HG03457 (cell line): Measurements from ENCODE around the gene CDC26.

Source experiments
- ATAC-seq: cut with Tn5 transposase; IDR thresholded peaks from one replicate; pipeline ENCODE4 v1.9.1; 2021; ENCODE audit warnings: moderate number of reproducible peaks; ENCODE audit not compliant: unreplicated experiment

The CDC26 gene

GRCh38 chr9:113275157-113276131, at the start of gene CDC26, which contains the start of gene PRPF4:
TSS of gene CDC26 (minus strand) at chr9:113275572. CDS start at chr9:113272507, 3,065 bp downstream.
TSS of gene PRPF4 (plus strand) at chr9:113275658. CDS start at chr9:113275744, 86 bp downstream.
- ATAC-seq = peak; percentile 94

- no peak for ATAC-seq
Measured at GRCh38 chr9:113322671-113323070, 47.3 kb upstream of the CDC26 start.

GRCh38 chr9:113320051-113320450, 44.7 kb upstream of the CDC26 start:
- no peak for ATAC-seq

- no peak for ATAC-seq
Measured at GRCh38 chr9:113319054-113319453, 43.7 kb upstream of the CDC26 start.

GRCh38 chr9:113317777-113318176, 42.4 kb upstream of the CDC26 start:
- ATAC-seq = no peak

GRCh38 chr9:113316030-113316429, 40.7 kb upstream of the CDC26 start:
- ATAC-seq = no peak

- ATAC-seq = no peak
Measured at GRCh38 chr9:113315231-113315630, 39.9 kb upstream of the CDC26 start.

- ATAC-seq = no peak
Measured at GRCh38 chr9:113313261-113313660, 37.9 kb upstream of the CDC26 start.

- ATAC-seq = no peak
Measured at GRCh38 chr9:113311961-113312360, 36.6 kb upstream of the CDC26 start.

GRCh38 chr9:113310538-113310937, 35.2 kb upstream of the CDC26 start:
- no peak for ATAC-seq

- no peak for ATAC-seq
Measured at GRCh38 chr9:113309204-113309813, 33.9 kb upstream of the CDC26 start.

GRCh38 chr9:113307396-113307975, 32.1 kb upstream of the CDC26 start:
- ATAC-seq = no peak

GRCh38 chr9:113306566-113306965, 31.2 kb upstream of the CDC26 start:
- no peak for ATAC-seq

- no peak for ATAC-seq
Measured at GRCh38 chr9:113302792-113303418, 27.5 kb upstream of the CDC26 start, which contains the start of gene RNF183. TSS of gene RNF183 (minus strand) at chr9:113303376. CDS start at chr9:113298184, 5,192 bp downstream.

- no peak for ATAC-seq
Measured at GRCh38 chr9:113301548-113301947, 26.2 kb upstream of the CDC26 start.

- no peak for ATAC-seq
Measured at GRCh38 chr9:113299800-113300292, 24.5 kb upstream of the CDC26 start.

- no peak for ATAC-seq
Measured at GRCh38 chr9:113298924-113299770, 23.8 kb upstream of the CDC26 start.

GRCh38 chr9:113298311-113298710, 22.9 kb upstream of the CDC26 start:
- no peak for ATAC-seq

- ATAC-seq = no peak
Measured at GRCh38 chr9:113296796-113297558, 21.6 kb upstream of the CDC26 start.
